Ovary (tissue), 3 donors: Measurements from ENCODE around the gene SLC17A9.

ENCODE experiments used
- CTCF ChIP-seq, 3 donors: fragments of 450-650 bp in 2 of 3; fragments of 200-600 bp in 1 of 3; IDR thresholded peaks; one replicate each; pipeline versions ENCODE4 v1.5.1 to v1.8.0; 2016 to 2022; ENCODE audit warnings: antibody characterized with exemption in 3 of 3, mild to moderate bottlenecking in 1 of 3
- POLR2A ChIP-seq: fragments of 450-650 bp; IDR thresholded peaks from one replicate; pipeline ENCODE4 v1.6.1; 2017; ENCODE audit warnings: antibody characterized with exemption, mild to moderate bottlenecking, moderate library complexity
- donor health status: DM: no; HTN: no; CAD: no.

DNA sequence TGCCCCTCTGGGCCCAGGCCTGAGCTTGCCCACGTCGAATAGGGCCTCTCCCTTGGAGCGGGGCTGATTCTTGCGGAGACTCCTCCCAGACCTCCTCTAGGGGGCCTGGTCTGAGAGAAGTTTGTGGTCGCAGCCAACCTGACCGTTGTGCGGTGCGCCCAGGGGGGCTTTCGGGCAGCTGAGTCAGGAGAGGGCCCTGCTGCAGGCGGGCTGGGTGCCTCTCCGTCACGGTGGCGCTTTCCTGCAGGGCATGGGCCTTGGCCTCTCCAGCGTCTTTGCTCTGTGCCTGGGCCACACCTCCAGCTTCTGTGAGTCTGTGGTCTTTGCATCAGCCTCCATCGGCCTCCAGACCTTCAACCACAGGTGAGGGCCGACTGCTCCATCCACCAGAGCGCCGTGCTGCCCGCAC lies 12.9 kb downstream of the SLC17A9 start:
- TF ChIP-seq POLR2A (no peak), CTCF (IDR thresholded peaks at IDR 0.05) (no peak)
